ENCODE measurements around the gene FLT3LG. TPM values are rescaled to one million over a fixed set of nuclear protein-coding genes. Genes with fewer than 3 reads are reported as not detected.

Gene FLT3LG
- total RNA-seq, 1 experiment from 2014 or later: 1.5 TPM

- H3K27me3 Mint-ChIP-seq (ENCODE audit: insufficient read depth, unreplicated experiment): no peaks in the 10 kb centered on the region
- no peak overlapping the region for H3K4me3 Mint-ChIP-seq (ENCODE audit: unreplicated experiment)
- POLR2A ChIA-PET: no interaction called here
- peaks cover 7% of the 10 kb centered on the region for H3K36me3 Mint-ChIP-seq (ENCODE audit: insufficient read depth, unreplicated experiment)
- H3K9me3 Mint-ChIP-seq (ENCODE audit: unreplicated experiment): no peaks in the 10 kb centered on the region
- no peak for TF ChIP-seq CTCF (IDR thresholded peaks at IDR 0.05; ENCODE audit: unreplicated experiment)
- H3K4me1 Mint-ChIP-seq (ENCODE audit: insufficient read depth, unreplicated experiment): peaks cover 6% of the 10 kb centered on the region
- CTCF ChIA-PET: interaction anchor here (1.2 kb wide), 1 partner anchor 10 kb away, joined by 5 read pairs; the partner anchor contains the start of gene FLT3LG
- no peak overlapping the region for H3K27ac Mint-ChIP-seq (ENCODE audit: low read depth, unreplicated experiment)
- intact Hi-C loops (cut with micrococcal nuclease): no loop called here
- no peak for DNase-seq (ENCODE audit: unreplicated experiment)
- no TSS peak for BruUV-seq (replicated peaks)
These were observed 9.9 kb upstream of the FLT3LG start for GRCh38 chr19:49463960-49464740.

- DNase-seq (ENCODE audit: unreplicated experiment): no peak
- POLR2A ChIA-PET: no interaction called here
- Mint-ChIP-seq H3K4me3 (ENCODE audit: unreplicated experiment) (no peak overlapping the region), H3K9me3 (ENCODE audit: unreplicated experiment) (no peaks in the 10 kb centered on the region), H3K36me3 (ENCODE audit: insufficient read depth, unreplicated experiment) (peaks cover 3% of the 10 kb centered on the region), H3K4me1 (ENCODE audit: insufficient read depth, unreplicated experiment) (peaks cover 8% of the 10 kb centered on the region), H3K27me3 (ENCODE audit: insufficient read depth, unreplicated experiment) (no peaks in the 10 kb centered on the region), H3K27ac (ENCODE audit: low read depth, unreplicated experiment) (no peak overlapping the region)
- intact Hi-C loops (cut with micrococcal nuclease): no loop called here
- no TSS peak for BruUV-seq (replicated peaks)
- CTCF ChIA-PET: interaction anchor here (1.2 kb wide), 1 partner anchor 8 kb away, joined by 5 read pairs; the partner anchor contains the start of gene FLT3LG
- no peak for TF ChIP-seq CTCF (IDR thresholded peaks at IDR 0.05; ENCODE audit: unreplicated experiment)
These were observed 8.6 kb upstream of the FLT3LG start for GRCh38 chr19:49465371-49465770.

GRCh38 chr19:49468199-49468598, 5.8 kb upstream of the FLT3LG start:
- no TSS peak for BruUV-seq (replicated peaks)
- POLR2A ChIA-PET: no interaction called here
- DNase-seq (ENCODE audit: unreplicated experiment): no peak

More at GRCh38 chr19:49468199-49468598, 5.8 kb upstream of the FLT3LG start:
- intact Hi-C loops (cut with micrococcal nuclease): no loop called here
- H3K36me3 Mint-ChIP-seq (ENCODE audit: insufficient read depth, unreplicated experiment): peaks cover 5% of the 10 kb centered on the region
- CTCF ChIA-PET: interaction anchor here (0.7 to 1.7 kb wide), 2 partner anchors 78 to 406 kb away, joined by 3 read pairs; no protein-coding TSS in a partner anchor
- no peak overlapping the region for H3K4me3 Mint-ChIP-seq (ENCODE audit: unreplicated experiment)
- TF ChIP-seq CTCF (IDR thresholded peaks at IDR 0.05; ENCODE audit: unreplicated experiment): no peak
- no peaks in the 10 kb centered on the region for H3K9me3 Mint-ChIP-seq (ENCODE audit: unreplicated experiment)
- no peaks in the 10 kb centered on the region for H3K27me3 Mint-ChIP-seq (ENCODE audit: insufficient read depth, unreplicated experiment)
- no peak overlapping the region for H3K27ac Mint-ChIP-seq (ENCODE audit: low read depth, unreplicated experiment)
- peaks cover 8% of the 10 kb centered on the region for H3K4me1 Mint-ChIP-seq (ENCODE audit: insufficient read depth, unreplicated experiment)
